A673 (cell line): Measurements from ENCODE around the gene MRPL38.

Experiments used
- EZH2 ChIP-seq: fragments of 200-600 bp; sonication (generic); IDR thresholded peaks from 2 replicates; pipeline ENCODE4 v1.6.1; 2017; ENCODE audit warnings: borderline replicate concordance, low read depth, mild to moderate bottlenecking, mixed read lengths, antibody characterized with exemption, low read length; ENCODE audit not compliant: poor library complexity, severe bottlenecking
- TF ChIP-seq, protein P1 (sequence below): fragments of 300-800, 200-600 bp; sonication (generic); conservative IDR thresholded peaks from 2 replicates; pipeline ENCODE4 v1.5.1; 2017; ENCODE audit warnings: low read depth, mild to moderate bottlenecking, antibody characterized with exemption, low read length, moderate library complexity, mixed read lengths

DNA sequence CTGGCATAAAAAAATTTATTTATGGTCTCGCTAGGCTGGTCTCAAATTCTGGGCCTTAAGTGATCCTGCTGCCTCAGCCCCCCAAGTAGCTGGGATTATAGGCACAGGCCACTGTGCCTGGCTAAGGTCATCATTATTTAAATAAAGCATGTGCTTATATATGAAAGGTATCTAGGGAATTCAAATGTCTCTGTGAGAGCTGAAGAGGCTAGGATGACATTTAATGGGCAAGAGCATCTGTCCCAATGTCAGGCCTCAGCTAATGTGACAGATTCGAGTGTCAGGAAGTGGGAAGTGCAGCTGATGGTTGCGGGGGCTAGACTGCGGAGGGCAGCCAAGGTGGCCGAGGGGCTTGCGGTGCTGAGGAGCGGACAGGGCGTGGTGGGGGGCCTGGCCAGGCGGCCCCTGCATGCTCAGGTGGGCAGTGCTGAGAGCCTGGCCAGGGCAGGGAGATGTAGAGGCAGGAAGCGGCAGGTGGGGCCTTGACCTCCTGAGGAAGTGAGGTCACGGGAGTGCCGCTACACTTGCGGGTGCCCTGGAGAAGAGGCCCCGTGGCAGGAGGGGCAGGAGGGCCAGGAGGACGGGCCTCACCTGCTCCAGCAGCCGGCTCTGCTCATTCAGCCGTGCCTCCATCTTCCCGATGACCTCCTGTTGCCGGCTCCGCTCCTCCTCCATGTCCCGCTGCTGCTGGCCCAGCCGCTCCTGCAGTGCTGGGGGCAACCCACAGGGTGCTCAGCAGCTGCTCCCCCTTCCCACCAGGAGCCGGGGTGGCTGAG is 12.6 kb upstream of the MRPL38 start:
- TF ChIP-seq, protein P1, sequence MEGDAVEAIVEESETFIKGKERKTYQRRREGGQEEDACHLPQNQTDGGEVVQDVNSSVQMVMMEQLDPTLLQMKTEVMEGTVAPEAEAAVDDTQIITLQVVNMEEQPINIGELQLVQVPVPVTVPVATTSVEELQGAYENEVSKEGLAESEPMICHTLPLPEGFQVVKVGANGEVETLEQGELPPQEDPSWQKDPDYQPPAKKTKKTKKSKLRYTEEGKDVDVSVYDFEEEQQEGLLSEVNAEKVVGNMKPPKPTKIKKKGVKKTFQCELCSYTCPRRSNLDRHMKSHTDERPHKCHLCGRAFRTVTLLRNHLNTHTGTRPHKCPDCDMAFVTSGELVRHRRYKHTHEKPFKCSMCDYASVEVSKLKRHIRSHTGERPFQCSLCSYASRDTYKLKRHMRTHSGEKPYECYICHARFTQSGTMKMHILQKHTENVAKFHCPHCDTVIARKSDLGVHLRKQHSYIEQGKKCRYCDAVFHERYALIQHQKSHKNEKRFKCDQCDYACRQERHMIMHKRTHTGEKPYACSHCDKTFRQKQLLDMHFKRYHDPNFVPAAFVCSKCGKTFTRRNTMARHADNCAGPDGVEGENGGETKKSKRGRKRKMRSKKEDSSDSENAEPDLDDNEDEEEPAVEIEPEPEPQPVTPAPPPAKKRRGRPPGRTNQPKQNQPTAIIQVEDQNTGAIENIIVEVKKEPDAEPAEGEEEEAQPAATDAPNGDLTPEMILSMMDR, result no peak
- TF ChIP-seq EZH2, result no peak
